Stimulated activated CD4-positive, alpha-beta T cell treated with anti-CD3 and anti-CD28 coated beads, TNF-alpha, amount 100 ng/mL, for 24 hours (primary cell): Measurements from ENCODE around the gene CST4.
"Not testable (repeated sequence)": the region's sequence is repeated elsewhere in the genome, so short reads cannot be mapped to it uniquely, and the experiment has no call there.

ENCODE experiments used
- DNase-seq, 3 experiments: peaks; one replicate each; pipeline ENCODE4 v3.0.0-alpha.2; 2020; ENCODE audit warnings: low read depth in 3 of 3

CST4 gene

GRCh38 chr20:23641936-23642751 is 46.7 kb downstream of the CST4 start:
- no peak for DNase-seq

DNA sequence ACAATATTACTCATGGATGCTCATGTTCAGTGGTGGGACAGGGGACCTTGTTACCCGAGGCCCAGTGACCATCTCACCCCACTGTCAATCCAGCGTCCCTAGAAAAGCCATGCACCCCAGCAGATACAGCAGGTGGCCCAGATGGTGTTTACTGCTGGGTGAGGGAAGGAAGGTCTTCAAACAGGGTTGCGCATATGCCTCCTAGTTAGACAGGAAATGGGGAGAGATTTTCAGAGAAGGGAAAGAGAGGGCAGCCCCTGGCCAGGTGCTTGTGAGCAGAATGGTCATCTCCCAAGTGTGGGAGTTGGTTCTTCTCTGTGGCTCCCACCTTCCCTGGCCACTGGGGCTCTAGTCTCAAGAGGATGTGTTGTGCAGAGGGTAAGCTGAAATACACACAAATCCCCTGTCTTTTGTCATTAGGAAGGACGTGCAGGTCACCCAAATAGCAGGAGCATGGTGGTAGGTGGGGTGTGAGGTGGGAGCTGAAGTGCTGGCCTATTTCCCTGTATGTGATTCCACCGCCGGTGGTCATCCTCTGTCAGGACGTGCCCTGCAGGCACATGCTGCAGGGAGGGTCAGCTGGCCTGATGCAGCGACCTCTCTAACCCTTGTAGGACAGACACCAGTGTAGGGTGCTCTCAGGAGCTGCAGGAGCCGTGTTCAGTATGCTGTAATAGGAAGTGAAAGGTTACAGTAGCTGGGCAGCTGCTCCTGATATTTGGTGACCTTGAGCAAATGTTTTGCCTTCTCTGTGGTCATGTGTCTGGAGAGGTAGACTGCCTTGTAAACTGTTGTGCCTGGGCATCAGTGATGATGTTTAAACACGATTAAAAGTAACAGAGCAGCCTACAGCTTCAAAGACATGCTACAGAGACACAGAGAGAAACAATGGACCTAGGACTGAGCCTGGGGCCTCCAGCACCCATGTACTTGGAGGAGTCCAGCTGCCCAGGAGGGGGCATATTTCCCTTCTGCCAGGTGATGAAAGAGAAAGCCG is 47.9 kb downstream of the CST4 start:
- no peak for DNase-seq

GRCh38 chr20:23640018-23640601 is 48.7 kb downstream of the CST4 start:
- no peak for DNase-seq

- DNase-seq = no peak
These were observed 49.3 kb downstream of the CST4 start for GRCh38 chr20:23639490-23639958.

DNA sequence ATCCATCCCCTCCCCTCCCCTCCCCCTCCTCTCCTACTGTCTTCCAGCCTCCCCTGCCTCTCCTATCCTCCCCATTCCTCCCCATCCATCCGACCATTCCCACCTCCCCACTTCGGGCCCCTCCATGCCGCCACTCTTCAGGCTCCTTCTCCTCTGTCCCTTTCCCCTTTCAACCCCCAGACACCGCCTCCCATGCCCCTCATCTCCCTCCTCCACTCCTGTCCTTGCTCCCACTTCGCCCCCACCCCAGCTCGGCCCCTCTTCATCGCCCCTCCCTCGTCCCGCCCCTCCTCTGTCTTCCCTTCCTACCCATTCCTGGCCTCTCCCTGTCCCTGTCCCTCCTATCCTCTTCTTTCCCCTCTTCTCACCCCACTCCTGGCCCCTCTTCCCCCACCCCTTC is 50.5 kb downstream of the CST4 start:
- DNase-seq = no peak

GRCh38 chr20:23637282-23638221 is 51.3 kb downstream of the CST4 start, which contains the start of gene CST3:
Gene CST3, minus strand, starts transcription at chr20:23637955. Its CDS starts 93 bp downstream, at chr20:23637862.
- DNase-seq = peak in 1 of 3 experiments; percentile 9

DNA sequence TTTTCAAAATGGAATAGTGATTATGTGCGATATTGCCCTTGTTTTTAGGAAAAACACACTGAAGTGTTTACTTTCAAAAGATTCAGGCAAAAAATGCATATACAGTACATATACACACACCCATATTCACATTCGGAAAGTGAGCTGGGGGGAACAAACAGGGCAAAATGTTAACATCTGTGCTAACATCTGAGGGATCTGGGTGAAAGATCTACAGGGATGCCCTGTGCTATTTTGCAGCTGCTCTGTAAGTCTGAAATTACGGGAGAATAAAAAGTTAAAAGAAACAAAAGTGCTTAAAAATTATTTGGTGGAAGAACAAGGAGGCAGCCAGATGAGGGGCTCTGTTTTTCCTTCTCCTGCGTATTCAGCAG is 51.9 kb downstream of the CST4 start:
- DNase-seq = no peak

DNA sequence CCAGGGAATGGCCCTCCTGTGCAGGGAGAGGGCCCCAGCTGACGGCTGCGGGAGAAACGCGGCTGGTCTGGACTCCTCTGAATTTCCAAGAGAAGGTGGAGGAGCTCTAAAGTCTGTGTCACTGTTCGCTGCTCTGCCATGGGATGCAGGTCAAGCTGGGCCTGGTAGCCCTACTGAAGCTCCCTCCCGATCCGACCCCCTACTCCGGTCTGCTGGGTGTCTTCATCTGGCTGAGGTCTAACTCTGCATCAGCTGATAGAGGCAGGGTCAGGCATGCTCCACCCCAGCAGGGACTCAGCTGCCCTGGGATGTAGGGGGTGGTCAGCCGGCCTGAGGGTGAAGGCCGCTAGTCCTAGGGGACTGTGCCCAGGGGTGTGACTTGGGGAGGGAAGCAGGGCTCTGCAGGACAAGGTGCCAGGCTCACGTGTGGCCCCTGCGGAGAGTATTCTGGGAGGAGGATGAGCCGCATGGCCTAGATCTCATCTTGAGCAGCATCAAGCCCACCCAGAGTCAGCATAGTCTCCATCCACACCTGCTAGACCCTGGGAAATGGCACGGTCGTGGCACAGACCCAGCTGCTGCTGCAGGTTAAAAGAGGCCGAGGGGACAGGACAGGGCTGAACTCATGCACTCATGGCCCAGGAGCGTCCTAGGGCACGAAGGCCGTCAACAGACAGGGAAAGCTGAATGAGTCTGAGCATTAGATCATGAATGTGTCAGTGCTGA is 52.5 kb downstream of the CST4 start:
- no peak for DNase-seq

- DNase-seq = not testable (repeated sequence)
These were observed 53.1 kb downstream of the CST4 start for GRCh38 chr20:23635768-23636090.
